HG02973 (cell line): ENCODE measurements around the gene SPSB2.

Experiments used
- ATAC-seq: cut with Tn5 transposase; IDR thresholded peaks from one replicate; pipeline ENCODE4 v1.9.1; 2021; ENCODE audit warnings: moderate library complexity; ENCODE audit not compliant: unreplicated experiment

SPSB2 gene

DNA sequence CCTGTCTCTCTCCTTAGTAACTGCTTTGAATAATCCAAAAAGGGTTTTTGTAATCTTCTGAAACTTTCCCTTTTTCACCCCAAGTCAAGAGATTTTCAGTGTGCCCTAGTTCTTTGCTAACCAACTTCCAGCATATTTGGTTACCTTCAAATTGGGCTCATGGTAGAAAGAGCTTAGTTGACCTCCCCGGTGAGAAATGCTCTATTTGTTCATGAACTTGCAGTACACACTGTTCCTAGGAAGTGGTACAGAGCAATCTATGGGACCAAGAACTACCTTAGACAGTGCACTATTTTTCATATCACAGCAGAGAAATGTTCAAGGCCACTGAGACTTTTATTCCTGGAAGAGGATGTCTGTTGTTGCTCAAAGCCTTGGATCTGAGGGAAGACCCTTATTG is 19.5 kb downstream of the SPSB2 start:
- ATAC-seq = no peak

GRCh38 chr12:6852651-6853354 is 20.3 kb downstream of the SPSB2 start:
- no peak for ATAC-seq

DNA sequence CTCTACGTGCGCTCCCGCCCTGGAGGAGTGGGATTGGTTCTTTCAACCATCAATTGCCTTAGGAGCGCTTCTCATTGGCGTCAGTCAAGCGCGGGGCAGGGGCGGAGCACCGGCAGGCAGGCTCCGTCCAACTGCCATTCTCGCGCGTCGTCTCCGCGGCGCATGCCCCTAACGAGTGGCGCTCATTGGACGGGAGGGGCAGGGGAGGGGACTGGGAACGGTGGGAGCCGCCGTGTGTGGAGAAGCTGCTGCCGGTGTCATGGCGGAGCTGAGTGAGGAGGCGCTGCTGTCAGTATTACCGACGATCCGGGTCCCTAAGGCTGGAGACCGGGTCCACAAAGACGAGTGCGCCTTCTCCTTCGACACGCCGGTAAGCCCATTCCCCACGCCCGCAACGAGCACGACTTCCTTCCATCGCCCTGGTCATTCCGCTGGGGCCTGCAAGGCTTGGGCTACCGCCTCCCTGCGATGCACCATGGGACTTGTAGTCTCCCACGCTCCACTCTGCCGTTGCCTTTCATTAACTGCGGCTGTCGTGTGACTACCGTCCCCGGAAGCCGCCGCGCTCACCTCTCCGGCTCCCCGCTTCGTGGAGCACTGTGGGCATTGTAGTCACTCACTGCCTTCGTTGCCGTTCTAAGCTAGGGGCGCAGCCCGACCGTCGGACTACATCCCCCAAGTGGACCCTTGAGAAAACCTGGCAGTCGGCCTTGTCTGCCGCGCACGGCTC is 21.0 kb downstream of the SPSB2 start, which contains the start of gene USP5:
Gene USP5, plus strand, starts transcription at position 230 of the 730 bp plus-strand sequence. Its CDS starts 30 bp downstream, at position 260.
- peak; percentile 65 for ATAC-seq

- ATAC-seq = peak; percentile 50
Observed at GRCh38 chr12:6851153-6851920, 21.8 kb downstream of the SPSB2 start, which contains the start of gene CDCA3. TSS of gene CDCA3 (minus strand) at chr12:6851286. CDS start at chr12:6850952, 334 bp downstream.

DNA sequence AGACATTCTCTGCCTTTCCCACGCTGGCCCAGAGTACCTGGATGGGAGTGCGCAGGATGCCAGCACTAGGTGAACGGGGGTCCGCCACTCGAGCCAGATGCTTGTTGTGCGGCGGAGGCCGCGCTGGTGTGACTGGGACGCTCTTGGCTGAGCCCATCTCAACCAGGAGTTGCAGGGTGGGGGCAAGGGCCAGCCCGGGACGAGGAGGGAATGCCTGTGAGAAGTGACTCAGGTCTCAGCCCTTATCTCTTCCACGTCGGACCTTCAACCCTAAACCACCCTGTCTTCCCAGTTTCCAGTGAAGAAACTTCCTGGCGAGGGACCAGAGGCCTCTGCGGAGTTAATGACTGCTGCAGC is 22.3 kb downstream of the SPSB2 start:
- ATAC-seq = no peak

GRCh38 chr12:6849976-6850560 is 23.0 kb downstream of the SPSB2 start:
- no peak for ATAC-seq

GRCh38 chr12:6849427-6849826 is 23.7 kb downstream of the SPSB2 start:
- ATAC-seq = no peak

GRCh38 chr12:6847676-6848075 is 25.4 kb downstream of the SPSB2 start:
- no peak for ATAC-seq

GRCh38 chr12:6846316-6846869 is 26.7 kb downstream of the SPSB2 start:
- ATAC-seq = no peak

DNA sequence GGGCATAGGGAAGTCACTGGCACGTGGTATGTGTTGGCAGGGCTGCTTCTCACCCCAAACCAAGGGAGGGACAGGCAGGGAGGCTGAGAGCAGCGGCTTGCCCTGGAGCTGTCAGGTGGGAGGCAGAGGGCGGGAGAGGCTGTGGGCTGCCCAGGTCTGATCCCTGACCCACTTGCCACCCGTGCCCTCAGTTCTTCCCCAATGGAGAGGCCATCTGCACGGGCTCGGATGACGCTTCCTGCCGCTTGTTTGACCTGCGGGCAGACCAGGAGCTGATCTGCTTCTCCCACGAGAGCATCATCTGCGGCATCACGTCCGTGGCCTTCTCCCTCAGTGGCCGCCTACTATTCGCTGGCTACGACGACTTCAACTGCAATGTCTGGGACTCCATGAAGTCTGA is 27.7 kb downstream of the SPSB2 start:
- no peak for ATAC-seq

DNA sequence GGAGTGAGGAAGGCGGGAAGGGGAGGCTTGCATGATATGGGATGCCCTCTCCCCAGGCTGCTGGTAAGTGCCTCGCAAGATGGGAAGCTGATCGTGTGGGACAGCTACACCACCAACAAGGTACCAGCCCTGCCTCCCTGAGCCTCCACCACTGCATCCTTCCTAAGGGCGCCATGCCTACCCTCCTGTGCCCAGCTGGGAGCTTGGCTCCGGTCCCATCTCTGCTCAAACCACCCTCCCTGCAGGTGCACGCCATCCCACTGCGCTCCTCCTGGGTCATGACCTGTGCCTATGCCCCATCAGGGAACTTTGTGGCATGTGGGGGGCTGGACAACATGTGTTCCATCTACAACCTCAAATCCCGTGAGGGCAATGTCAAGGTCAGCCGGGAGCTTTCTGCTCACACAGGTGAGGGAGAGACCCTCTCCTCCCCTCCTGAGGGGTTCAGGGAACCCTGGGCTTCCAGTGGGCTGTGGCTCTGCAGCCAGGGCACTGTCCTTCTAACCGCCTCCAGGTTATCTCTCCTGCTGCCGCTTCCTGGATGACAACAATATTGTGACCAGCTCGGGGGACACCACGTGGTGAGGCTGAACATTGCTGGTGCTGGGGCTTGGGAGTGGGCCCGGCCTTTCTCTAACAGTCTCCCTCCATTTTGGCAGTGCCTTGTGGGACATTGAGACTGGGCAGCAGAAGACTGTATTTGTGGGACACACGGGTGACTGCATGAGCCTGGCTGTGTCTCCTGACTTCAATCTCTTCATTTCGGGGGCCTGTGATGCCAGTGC is 29.8 kb downstream of the SPSB2 start:
- no peak for ATAC-seq

DNA sequence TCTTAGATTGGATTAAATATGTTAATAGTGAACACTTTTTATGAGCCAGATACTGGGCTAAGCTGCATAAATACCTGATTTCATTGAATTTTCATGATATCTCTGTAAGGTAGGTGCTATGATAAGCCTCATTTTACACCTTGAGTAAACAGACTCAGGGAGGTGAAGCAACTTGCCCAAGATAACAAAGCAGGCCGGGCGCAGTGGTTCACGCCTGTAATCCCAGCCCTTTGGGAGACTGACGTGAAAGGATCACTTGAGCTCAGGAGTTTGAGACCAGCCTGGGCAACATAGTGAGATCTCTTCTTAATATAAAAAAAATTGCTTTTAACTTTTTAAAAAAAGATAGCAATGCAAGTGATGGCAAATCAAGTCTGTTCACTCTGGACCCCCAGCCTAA is 31.0 kb downstream of the SPSB2 start:
- ATAC-seq = no peak

DNA sequence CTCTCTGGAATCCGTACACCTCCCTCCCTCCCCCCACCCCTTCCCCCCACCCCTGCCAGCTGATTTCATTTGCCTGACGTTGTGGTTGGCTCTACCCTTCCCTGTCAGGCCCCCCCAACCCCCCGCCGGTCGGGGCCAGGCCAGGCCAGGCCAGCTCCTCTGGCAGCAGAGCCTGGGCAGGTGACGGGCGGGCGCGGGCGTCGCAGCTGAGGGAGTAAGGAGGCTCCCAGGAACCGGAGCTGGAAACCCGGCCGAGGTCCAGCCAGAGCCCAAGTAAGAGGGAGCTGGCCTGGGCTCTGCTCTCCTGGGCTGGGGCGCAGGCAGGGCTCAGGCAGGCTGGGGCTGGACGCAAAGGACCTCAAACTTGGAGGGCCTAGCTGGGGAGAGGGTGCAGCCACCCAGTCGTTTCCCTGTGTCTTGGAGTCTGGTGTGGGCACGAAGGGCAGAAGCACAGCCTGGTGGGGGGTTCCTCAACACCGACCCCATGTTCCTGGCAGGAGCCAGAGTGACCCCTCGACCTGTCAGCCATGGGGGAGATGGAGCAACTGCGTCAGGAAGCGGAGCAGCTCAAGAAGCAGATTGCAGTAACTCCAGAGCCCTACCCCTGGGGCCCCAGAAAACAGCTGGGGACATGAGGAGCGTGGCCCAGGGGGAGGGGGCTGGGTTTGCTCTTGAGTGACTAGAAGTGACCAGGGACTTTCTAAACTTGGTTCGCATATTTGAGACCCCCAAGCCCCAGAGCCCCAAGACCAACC is 32.2 kb downstream of the SPSB2 start, which contains the start of gene GNB3:
Gene GNB3, plus strand, starts transcription at position 165 of the 755 bp plus-strand sequence. Its CDS starts 363 bp downstream, at position 528.
- no peak for ATAC-seq

GRCh38 chr12:6840330-6840729 is 32.8 kb downstream of the SPSB2 start:
- no peak for ATAC-seq

DNA sequence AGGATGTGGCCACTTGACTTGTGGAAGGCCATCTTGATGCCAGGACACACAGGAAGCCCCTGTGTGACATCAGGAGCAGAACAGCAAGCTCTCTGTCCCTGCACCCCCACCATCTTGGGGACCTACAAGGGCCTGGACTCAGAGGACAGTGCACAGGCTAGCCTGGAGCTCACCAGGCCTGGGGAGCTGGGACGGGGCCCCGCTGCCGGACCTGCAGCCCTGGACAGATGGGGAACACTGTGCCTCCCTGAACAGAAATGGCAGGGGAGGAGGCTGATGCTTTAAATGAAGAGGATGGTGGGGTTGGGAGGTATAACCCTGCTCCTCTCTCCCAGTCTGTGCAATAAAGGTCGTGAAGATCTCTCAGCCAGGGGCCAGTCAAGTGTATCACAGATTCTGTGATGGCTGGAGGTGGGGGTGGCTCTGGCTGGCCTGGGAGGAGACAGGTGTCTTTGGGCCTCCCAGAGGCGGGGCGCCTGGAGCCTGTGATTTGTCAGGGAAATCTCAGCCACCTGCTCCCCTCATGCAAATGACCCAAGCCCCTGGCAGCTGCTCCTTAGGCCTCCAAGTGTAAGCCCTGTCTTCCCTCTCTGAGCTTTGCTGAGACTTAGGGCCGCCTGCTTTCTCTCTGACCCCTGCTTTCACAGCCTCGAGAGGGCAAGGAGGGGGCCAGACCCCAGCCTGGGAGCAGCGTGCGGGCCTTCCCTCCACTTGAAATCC is 33.5 kb downstream of the SPSB2 start:
- ATAC-seq = no peak

DNA sequence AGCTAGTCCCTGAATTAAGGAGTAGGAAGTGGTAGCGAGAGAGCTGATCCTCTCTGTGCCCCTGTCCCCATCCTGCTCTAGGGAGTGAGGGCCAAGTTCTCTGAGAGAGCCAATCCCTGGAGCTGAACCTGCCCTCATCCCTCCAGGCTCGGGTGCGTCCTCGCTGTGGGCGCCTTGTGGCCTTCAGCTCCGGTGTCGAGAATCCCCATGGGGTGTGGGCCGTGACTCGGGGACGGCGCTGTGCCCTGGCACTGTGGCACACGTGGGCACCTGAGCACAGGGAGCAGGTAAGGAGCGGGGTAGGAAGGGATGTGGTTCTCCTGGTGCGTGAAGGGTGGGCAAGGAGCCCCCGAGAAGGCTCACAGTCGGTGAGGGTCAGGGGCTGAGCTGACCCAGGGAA is 34.2 kb downstream of the SPSB2 start:
- ATAC-seq = no peak

GRCh38 chr12:6837370-6838060 is 35.6 kb downstream of the SPSB2 start:
- ATAC-seq = no peak

GRCh38 chr12:6836851-6837250 is 36.3 kb downstream of the SPSB2 start:
- no peak for ATAC-seq
